GM12878 (cell line): ENCODE measurements around the gene AFTPH. TPM values are rescaled to one million over a fixed set of nuclear protein-coding genes. Genes with fewer than 3 reads are reported as not detected.

Experiments
- ATAC-seq: fragments of 200-7000 bp; cut with Tn5 transposase; 3 replicates; pipeline ENCODE4 v1.9.1; 2020; ENCODE audit warnings: mild to moderate bottlenecking, moderate library complexity
- BruUV-seq: library from RNA; stranded (reverse); fragments of 400-500 nt; replicated peaks from 2 replicates; lab custom pipeline; 2021; lab: Mats Ljungman, UMichigan
- CTCF ChIA-PET: fragments of 300-600 bp; sonication (Branson Sonifier 250); formaldehyde crosslinking; extraction: SDS; loops from one replicate; lab custom pipeline; 2021; ENCODE audit warnings: inconsistent platforms; lab: Yijun Ruan, JAX
- POLR2A ChIA-PET: fragments of 350-600 bp; formaldehyde crosslinking; extraction: SDS; loops from one replicate; lab custom pipeline; 2021; ENCODE audit warnings: inconsistent platforms; lab: Charles Lee
- RAD21 ChIA-PET: fragments of 300-600 bp; sonication (Branson Sonifier 250); formaldehyde crosslinking; loops from one replicate; lab custom pipeline; 2023; ENCODE audit warnings: antibody characterized with exemption; ENCODE audit not compliant: unreplicated experiment; lab: Charles Lee
- SMC1A ChIA-PET: fragments of 300-600 bp; sonication (Branson Sonifier 250); formaldehyde crosslinking; loops from one replicate; lab custom pipeline; 2023; ENCODE audit not compliant: unreplicated experiment, uncharacterized antibody; lab: Charles Lee
- DNase-seq: peaks from one replicate; pipeline ENCODE4 v3.0.0-alpha.2; 2011; ENCODE audit warnings: low read depth, low spot score
- FAIRE-seq: peaks from 3 replicates; lab custom pipeline; 2011; peaks lifted over from hg19 to GRCh38; lab: Jason Lieb, UNC
- H2AFZ ChIP-seq: 2 replicates; pipeline ENCODE4 v1.6.0; 2011; ENCODE audit warnings: low read depth, low read length, control low read depth; ENCODE audit not compliant: control insufficient read depth
- H3K27ac ChIP-seq: 2 replicates; pipeline ENCODE4 v1.5.1; 2011; ENCODE audit warnings: control low read depth; ENCODE audit not compliant: control insufficient read depth, insufficient read depth
- H3K27me3 ChIP-seq, 2 experiments: replicated peaks in 1 of 2; 2 replicates each; pipeline versions ENCODE4 v1.6.0 to v1.6.1; 2011; ENCODE audit warnings: low read length in 1 of 2; ENCODE audit not compliant: control insufficient read depth in 2 of 2, insufficient read depth in 2 of 2
- H3K36me3 ChIP-seq, 2 experiments: 2 replicates each; pipeline ENCODE4 v1.5.1; 2011; ENCODE audit warnings: low read length in 1 of 2; ENCODE audit not compliant: control insufficient read depth in 2 of 2, insufficient read depth in 2 of 2
- H3K4me1 ChIP-seq: 2 replicates; pipeline ENCODE4 v1.6.1; 2011; ENCODE audit warnings: mild to moderate bottlenecking, low read length, moderate library complexity, mixed read lengths; ENCODE audit not compliant: control insufficient read depth, insufficient read depth
- H3K4me2 ChIP-seq: 2 replicates; pipeline ENCODE4 v1.6.0; 2011; ENCODE audit warnings: control low read depth; ENCODE audit not compliant: control insufficient read depth, insufficient read depth
- H3K4me3 ChIP-seq: fragments of 200-600 bp; sonication (generic); 2 replicates; pipeline ENCODE4 v1.5.1; 2016
- H3K79me2 ChIP-seq: 2 replicates; pipeline ENCODE4 v1.6.0; 2011; ENCODE audit warnings: low read length; ENCODE audit not compliant: control insufficient read depth, insufficient read depth
- H3K9ac ChIP-seq: 2 replicates; pipeline ENCODE4 v1.8.0; 2011; ENCODE audit warnings: low read length, control low read depth, mixed read lengths; ENCODE audit not compliant: control insufficient read depth, insufficient read depth
- H3K9me3 ChIP-seq: replicated peaks from 3 replicates; pipeline ENCODE4 v1.5.1; 2011; ENCODE audit warnings: mild to moderate bottlenecking, low read length; ENCODE audit not compliant: control insufficient read depth, insufficient read depth
- H4K20me1 ChIP-seq: 2 replicates; pipeline ENCODE4 v1.6.0; 2011; ENCODE audit not compliant: control insufficient read depth, insufficient read depth
- BCL11A ChIP-seq: IDR thresholded peaks from 2 replicates; pipeline ENCODE4 v1.6.1; 2011; ENCODE audit warnings: low read depth, low read length
- EP300 ChIP-seq, 2 experiments: fragments of 150-350 bp in 1 of 2; IDR thresholded peaks; 2 replicates each; pipeline ENCODE4 v1.6.1; 2011 to 2012; ENCODE audit warnings: low read depth in 2 of 2, low read length in 2 of 2, borderline replicate concordance in 1 of 2, improper control_type of control experiment in 1 of 2, inconsistent platforms in 1 of 2; ENCODE audit not compliant: control insufficient read depth in 1 of 2
- IRF3 ChIP-seq: fragments of 450-650 bp; IDR thresholded peaks from 2 replicates; pipeline ENCODE4 v1.6.1; 2014; ENCODE audit warnings: mild to moderate bottlenecking
- NFYB ChIP-seq: IDR thresholded peaks from 2 replicates; pipeline ENCODE4 v1.6.1; 2011; ENCODE audit warnings: low read depth, mild to moderate bottlenecking, low read length, improper control_type of control experiment, moderate library complexity; ENCODE audit not compliant: insufficient read depth
- RBBP5 ChIP-seq: fragments of 200-600 bp; sonication (generic); conservative IDR thresholded peaks from 2 replicates; pipeline ENCODE4 v1.6.1; 2016
- SREBF1 ChIP-seq: IDR thresholded peaks from 2 replicates; pipeline ENCODE4 v1.6.1; 2012; ENCODE audit warnings: mild to moderate bottlenecking, low read length
- SUPT20H ChIP-seq: IDR thresholded peaks from 2 replicates; pipeline ENCODE4 v1.6.1; 2011; ENCODE audit warnings: low read depth, mild to moderate bottlenecking, low read length, moderate library complexity, borderline replicate concordance; ENCODE audit not compliant: control insufficient read depth
- USF1 ChIP-seq: IDR thresholded peaks from 2 replicates; pipeline ENCODE4 v1.6.1; 2011; ENCODE audit warnings: borderline replicate concordance, low read depth, mild to moderate bottlenecking, moderate library complexity, mixed read lengths, low read length; ENCODE audit not compliant: insufficient read depth; ENCODE audit errors: extremely low read length
- ZNF207 ChIP-seq: fragments of 450-650 bp; IDR thresholded peaks from 2 replicates; pipeline ENCODE4 v1.6.1; 2014; ENCODE audit warnings: antibody characterized with exemption, mild to moderate bottlenecking, borderline replicate concordance
- ZNF217 ChIP-seq: fragments of 450-650 bp; IDR thresholded peaks from 2 replicates; pipeline ENCODE4 v1.6.1; 2017; ENCODE audit warnings: antibody characterized with exemption, mild to moderate bottlenecking
- ZNF384 ChIP-seq: IDR thresholded peaks from 2 replicates; pipeline ENCODE4 v1.6.1; 2012; ENCODE audit warnings: low read depth, mild to moderate bottlenecking, low read length, improper control_type of control experiment, borderline replicate concordance
- WGBS: methylation state at CpG from one replicate; pipeline ENCODE4 v1.1.6; 2016; ENCODE audit warnings: low lambda C conversion rate; ENCODE audit not compliant: insufficient replicate concordance, insufficient coverage; ENCODE audit errors: missing lambda C conversion rate; 5-methylcytosine and 5-hydroxymethylcytosine counted together
- in situ Hi-C: fragments of 300-500 bp; cut with MboI; formaldehyde crosslinking; loops from 9 replicates; pipeline ENCODE4 v1.14.3; 2018; ENCODE audit warnings: mixed read lengths
- intact Hi-C: fragments of 100-400 bp; cut with micrococcal nuclease; formaldehyde crosslinking; loops from one replicate; pipeline ENCODE4 v1.14.2; 2022; ENCODE audit not compliant: unreplicated experiment
- polyA plus RNA-seq, 11 experiments: library from polyadenylated mRNA; depleted of rRNA in 4 of 11; unstranded in 6 of 11; stranded (reverse) in 5 of 11; fragments of >200 nt; fragmentation: Nextera tagmentation in 4 of 11; fragmentation: Illumina TruSeq in 1 of 11; extraction: Ambion mirVana in 4 of 11; extraction: Trizol in 1 of 11; gene quantifications; 1 replicate in 1 of 11; 2 replicates in 10 of 11; pipeline versions ENCODE4 v1.2.1 to v1.2.3, GENCODE V29; 2011 to 2016; ENCODE audit warnings: inconsistent platforms in 2 of 11, missing spikeins in 2 of 11, low read depth in 1 of 11
- total RNA-seq, 4 experiments: library from RNA; depleted of rRNA in 3 of 4; stranded (reverse); fragments of >200 nt in 3 of 4; fragmentation: Illumina TruSeq in 1 of 4; extraction: Trizol in 1 of 4; gene quantifications; 2 replicates each; pipeline versions ENCODE4 v1.2.1 to v1.2.3, GENCODE V29; 2013 to 2021
- TF ChIP-seq, protein P1 (sequence below): fragments of 150-350 bp; IDR thresholded peaks from 2 replicates; pipeline ENCODE4 v1.6.1; 2014; ENCODE audit warnings: mild to moderate bottlenecking, low read depth, low read length
- TF ChIP-seq, protein P2 (sequence below): IDR thresholded peaks from 2 replicates; pipeline ENCODE4 v1.6.1; 2012; ENCODE audit warnings: mild to moderate bottlenecking, low read depth, low read length

The AFTPH gene
- total and polyA plus RNA-seq, 10 of the 15 experiments (the other 5 are each of a cell fraction or from before 2014, with no cell fraction given): 25.6 to 77.3 (median 39.5) TPM

GRCh38 chr2:64541547-64541946 is 17.4 kb downstream of the AFTPH start:
- peaks cover 38% of the 10 kb centered on the region; the same call in 1 of the 2 replicates for H3K4me1 ChIP-seq
- TF ChIP-seq, protein P1, sequence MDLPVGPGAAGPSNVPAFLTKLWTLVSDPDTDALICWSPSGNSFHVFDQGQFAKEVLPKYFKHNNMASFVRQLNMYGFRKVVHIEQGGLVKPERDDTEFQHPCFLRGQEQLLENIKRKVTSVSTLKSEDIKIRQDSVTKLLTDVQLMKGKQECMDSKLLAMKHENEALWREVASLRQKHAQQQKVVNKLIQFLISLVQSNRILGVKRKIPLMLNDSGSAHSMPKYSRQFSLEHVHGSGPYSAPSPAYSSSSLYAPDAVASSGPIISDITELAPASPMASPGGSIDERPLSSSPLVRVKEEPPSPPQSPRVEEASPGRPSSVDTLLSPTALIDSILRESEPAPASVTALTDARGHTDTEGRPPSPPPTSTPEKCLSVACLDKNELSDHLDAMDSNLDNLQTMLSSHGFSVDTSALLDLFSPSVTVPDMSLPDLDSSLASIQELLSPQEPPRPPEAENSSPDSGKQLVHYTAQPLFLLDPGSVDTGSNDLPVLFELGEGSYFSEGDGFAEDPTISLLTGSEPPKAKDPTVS: no peak
- TF ChIP-seq, protein P2, sequence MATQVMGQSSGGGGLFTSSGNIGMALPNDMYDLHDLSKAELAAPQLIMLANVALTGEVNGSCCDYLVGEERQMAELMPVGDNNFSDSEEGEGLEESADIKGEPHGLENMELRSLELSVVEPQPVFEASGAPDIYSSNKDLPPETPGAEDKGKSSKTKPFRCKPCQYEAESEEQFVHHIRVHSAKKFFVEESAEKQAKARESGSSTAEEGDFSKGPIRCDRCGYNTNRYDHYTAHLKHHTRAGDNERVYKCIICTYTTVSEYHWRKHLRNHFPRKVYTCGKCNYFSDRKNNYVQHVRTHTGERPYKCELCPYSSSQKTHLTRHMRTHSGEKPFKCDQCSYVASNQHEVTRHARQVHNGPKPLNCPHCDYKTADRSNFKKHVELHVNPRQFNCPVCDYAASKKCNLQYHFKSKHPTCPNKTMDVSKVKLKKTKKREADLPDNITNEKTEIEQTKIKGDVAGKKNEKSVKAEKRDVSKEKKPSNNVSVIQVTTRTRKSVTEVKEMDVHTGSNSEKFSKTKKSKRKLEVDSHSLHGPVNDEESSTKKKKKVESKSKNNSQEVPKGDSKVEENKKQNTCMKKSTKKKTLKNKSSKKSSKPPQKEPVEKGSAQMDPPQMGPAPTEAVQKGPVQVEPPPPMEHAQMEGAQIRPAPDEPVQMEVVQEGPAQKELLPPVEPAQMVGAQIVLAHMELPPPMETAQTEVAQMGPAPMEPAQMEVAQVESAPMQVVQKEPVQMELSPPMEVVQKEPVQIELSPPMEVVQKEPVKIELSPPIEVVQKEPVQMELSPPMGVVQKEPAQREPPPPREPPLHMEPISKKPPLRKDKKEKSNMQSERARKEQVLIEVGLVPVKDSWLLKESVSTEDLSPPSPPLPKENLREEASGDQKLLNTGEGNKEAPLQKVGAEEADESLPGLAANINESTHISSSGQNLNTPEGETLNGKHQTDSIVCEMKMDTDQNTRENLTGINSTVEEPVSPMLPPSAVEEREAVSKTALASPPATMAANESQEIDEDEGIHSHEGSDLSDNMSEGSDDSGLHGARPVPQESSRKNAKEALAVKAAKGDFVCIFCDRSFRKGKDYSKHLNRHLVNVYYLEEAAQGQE: no peak
- TF ChIP-seq EP300 (IDR thresholded peaks at IDR 0.05; ENCODE audit: borderline replicate concordance in 1 of 2, control insufficient read depth in 1 of 2, low read depth in 2 of 2, low read length in 2 of 2) (no peak), ZNF207 (no peak), ZNF217 (no peak), USF1 (no peak), BCL11A (no peak), IRF3 (no peak), ZNF384 (no peak), SREBF1 (no peak), SUPT20H (no peak), NFYB (no peak), RBBP5 (no peak)
- DNase-seq (no peak), ATAC-seq (no peak), FAIRE-seq (no peak)
- H3K4me3 ChIP-seq: no peak overlapping the region
- RAD21 ChIA-PET: interaction anchor here (1.3 to 2.7 kb wide), 4 partner anchors 9 to 19 kb away, joined by 4 to 7 read pairs (median 6); partner anchors contain the start of gene AFTPH
- H3K9ac ChIP-seq: no peak overlapping the region
- H3K9me3 ChIP-seq: no peaks in the 10 kb centered on the region
- H3K4me2 ChIP-seq: no peak overlapping the region
- H4K20me1 ChIP-seq: no peaks in the 10 kb centered on the region; the same call in 1 of the 2 replicates
- no peak overlapping the region for H3K27ac ChIP-seq
- SMC1A ChIA-PET: interaction anchor here (0.7 to 5.8 kb wide), 7 partner anchors 9 to 456 kb away, joined by 3 to 59 read pairs (median 4); partner anchors contain the start of gene AFTPH
- 0 out of 4 replicates have a peak, but pooled peaks cover 0 to 7% of the 10 kb centered on the region in 2 experiments for H3K36me3 ChIP-seq
- intact Hi-C loops (no loop called here), in situ Hi-C loops (no loop called here)
- CTCF ChIA-PET: interaction anchor here (1.1 to 3.9 kb wide), 4 partner anchors 12 to 211 kb away, joined by 3 to 23 read pairs (median 7); no protein-coding TSS in a partner anchor
- POLR2A ChIA-PET: interaction anchor here (1.1 to 1.2 kb wide), 2 partner anchors 9 to 18 kb away, joined by 3 to 4 read pairs; partner anchors contain the start of gene AFTPH
- peaks cover 89% of the 10 kb centered on the region for H3K79me2 ChIP-seq
- no peak overlapping the region for H2AFZ ChIP-seq
- 76% methylated on average over 2 of the region's 2 CpGs for WGBS
- BruUV-seq: no TSS peak
- H3K27me3 ChIP-seq: no peaks in the 10 kb centered on the region
